ENCODE data around the gene ADAMTS16.

GRCh38 chr5:5183933-5184332 is 43.8 kb downstream of the ADAMTS16 start:
- TF ChIP-seq CTCF (IDR thresholded peaks at IDR 0.05) (no peak), POLR2A (IDR thresholded peaks at IDR 0.05) (no peak), EP300 (IDR thresholded peaks at IDR 0.05) (no peak)
